ENCODE data around the gene AHRR.

GRCh38 chr5:426392-426976, 105.0 kb downstream of the AHRR start:
- TF ChIP-seq CTCF (IDR thresholded peaks at IDR 0.05; ENCODE audit: insufficient read depth, low read depth, low read length): no peak
- TF ChIP-seq EZH2 (IDR thresholded peaks at IDR 0.05; ENCODE audit: insufficient read depth, low read length): no peak
